HG03460 (cell line): ENCODE data around the gene EMILIN1.

ENCODE experiments used
- ATAC-seq: cut with Tn5 transposase; IDR thresholded peaks from one replicate; pipeline ENCODE4 v1.9.1; 2021; ENCODE audit not compliant: unreplicated experiment

Gene EMILIN1

GRCh38 chr2:27079233-27080139, 1.1 kb downstream of the EMILIN1 start:
- ATAC-seq: no peak

GRCh38 chr2:27080140-27080469, 1.7 kb downstream of the EMILIN1 start:
- ATAC-seq: no peak

GRCh38 chr2:27080603-27080936, 2.2 kb downstream of the EMILIN1 start:
- no peak for ATAC-seq

GRCh38 chr2:27081984-27082772, 3.8 kb downstream of the EMILIN1 start:
- ATAC-seq: no peak

GRCh38 chr2:27082773-27083409, 4.5 kb downstream of the EMILIN1 start:
- no peak for ATAC-seq

- no peak for ATAC-seq
These were observed 5.2 kb downstream of the EMILIN1 start for GRCh38 chr2:27083410-27084296.

GRCh38 chr2:27084297-27085061, 6.1 kb downstream of the EMILIN1 start:
- no peak for ATAC-seq

GRCh38 chr2:27085062-27085672, 6.8 kb downstream of the EMILIN1 start:
- no peak for ATAC-seq

GRCh38 chr2:27085673-27086089, 7.3 kb downstream of the EMILIN1 start:
- ATAC-seq: no peak

- ATAC-seq: peak; percentile 85
These were observed 7.8 kb downstream of the EMILIN1 start for GRCh38 chr2:27086090-27086723.

GRCh38 chr2:27086724-27087593, 8.5 kb downstream of the EMILIN1 start, which contains the start of gene KHK:
KHK (plus strand) TSS chr2:27086772; CDS start chr2:27087260, 488 bp downstream.
- peak; percentile 20 for ATAC-seq

- no peak for ATAC-seq
These were observed 9.5 kb downstream of the EMILIN1 start for GRCh38 chr2:27087823-27088410.

GRCh38 chr2:27088634-27089033, 10.2 kb downstream of the EMILIN1 start:
- ATAC-seq: no peak

GRCh38 chr2:27089111-27089954, 10.9 kb downstream of the EMILIN1 start:
- ATAC-seq: no peak

- ATAC-seq: no peak
These were observed 13.6 kb downstream of the EMILIN1 start for GRCh38 chr2:27091746-27092695.
